AG04449 (cell line): Measurements from ENCODE around the gene KLF18.
"Not testable (repeated sequence)": the region's sequence is repeated elsewhere in the genome, so short reads cannot be mapped to it uniquely, and the experiment has no call there.

Experiments used
- CTCF ChIA-PET: fragments of 350-600 bp; formaldehyde crosslinking; extraction: SDS; loops from one replicate; lab custom pipeline; 2021; ENCODE audit warnings: antibody characterized with exemption; lab: Yijun Ruan, JAX
- POLR2A ChIA-PET: fragments of 400-600, 350-600 bp; formaldehyde crosslinking; extraction: SDS; loops from one replicate; lab custom pipeline; 2020; ENCODE audit warnings: antibody characterized with exemption, inconsistent platforms; lab: Yijun Ruan, JAX
- DNase-seq: peaks from one replicate; pipeline ENCODE4 v3.0.0-alpha.2; 2010; ENCODE audit warnings: low read depth, low spot score
- H3K4me3 ChIP-seq: 2 replicates; pipeline ENCODE4 v1.5.1; 2011; ENCODE audit warnings: low read depth, mild to moderate bottlenecking, control low read depth, low read length
- CTCF ChIP-seq: IDR thresholded peaks from one replicate; pipeline ENCODE4 v1.5.1; 2011; ENCODE audit warnings: mild to moderate bottlenecking, moderate library complexity, low read length, control low read depth, inconsistent platforms; ENCODE audit not compliant: insufficient read depth; ENCODE audit errors: missing control alignments

The KLF18 gene

DNA sequence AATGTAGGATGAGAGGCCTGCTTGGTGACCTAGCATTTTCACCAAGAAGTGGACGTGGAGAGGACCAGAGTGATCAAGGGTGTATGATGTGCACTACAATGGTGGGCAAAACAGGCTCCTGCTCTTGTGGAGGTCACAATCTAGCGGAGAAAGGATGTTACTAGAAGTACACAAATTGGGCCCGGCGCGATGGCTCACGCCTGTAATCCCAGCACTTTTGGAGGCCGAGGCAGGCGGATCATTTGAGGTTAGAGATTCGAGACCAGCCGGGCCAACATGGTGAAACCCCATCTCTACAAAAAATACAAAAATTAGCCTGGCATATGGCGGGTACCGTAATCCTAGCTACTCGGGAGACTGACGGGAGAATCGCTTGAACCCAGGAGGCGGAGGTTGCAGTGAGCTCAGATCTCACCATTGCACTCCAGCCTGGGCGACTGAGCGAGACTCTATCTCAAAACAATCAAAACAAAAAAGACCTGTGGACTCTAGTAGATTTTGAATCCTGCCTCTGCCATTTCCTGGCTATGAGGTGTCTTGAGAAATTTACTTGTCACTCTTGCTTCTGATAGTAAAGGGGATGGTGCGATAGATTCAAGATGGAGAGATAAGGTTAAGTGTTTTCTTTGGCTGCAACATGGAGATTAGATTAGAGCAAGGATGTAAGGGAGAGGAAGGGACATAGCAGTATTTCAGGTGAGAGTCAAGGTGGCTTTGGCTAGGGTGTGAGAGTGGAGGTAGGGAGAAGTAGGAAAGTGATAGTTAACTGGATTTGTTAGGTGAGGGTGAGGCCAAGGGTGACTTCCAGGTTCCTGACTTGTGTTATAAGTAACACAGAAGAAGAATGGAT, 7.1 kb downstream of the KLF18 start:
- no peak for TF ChIP-seq CTCF
- no peak for DNase-seq
- H3K4me3 ChIP-seq: no peak overlapping the region
- CTCF ChIA-PET: no interaction called here
- POLR2A ChIA-PET: no interaction called here

GRCh38 chr1:44131411-44131810, 10.0 kb downstream of the KLF18 start:
- no peak for TF ChIP-seq CTCF
- ChIA-PET POLR2A (no interaction called here), CTCF (no interaction called here)
- H3K4me3 ChIP-seq: no peak overlapping the region
- no peak for DNase-seq

DNA sequence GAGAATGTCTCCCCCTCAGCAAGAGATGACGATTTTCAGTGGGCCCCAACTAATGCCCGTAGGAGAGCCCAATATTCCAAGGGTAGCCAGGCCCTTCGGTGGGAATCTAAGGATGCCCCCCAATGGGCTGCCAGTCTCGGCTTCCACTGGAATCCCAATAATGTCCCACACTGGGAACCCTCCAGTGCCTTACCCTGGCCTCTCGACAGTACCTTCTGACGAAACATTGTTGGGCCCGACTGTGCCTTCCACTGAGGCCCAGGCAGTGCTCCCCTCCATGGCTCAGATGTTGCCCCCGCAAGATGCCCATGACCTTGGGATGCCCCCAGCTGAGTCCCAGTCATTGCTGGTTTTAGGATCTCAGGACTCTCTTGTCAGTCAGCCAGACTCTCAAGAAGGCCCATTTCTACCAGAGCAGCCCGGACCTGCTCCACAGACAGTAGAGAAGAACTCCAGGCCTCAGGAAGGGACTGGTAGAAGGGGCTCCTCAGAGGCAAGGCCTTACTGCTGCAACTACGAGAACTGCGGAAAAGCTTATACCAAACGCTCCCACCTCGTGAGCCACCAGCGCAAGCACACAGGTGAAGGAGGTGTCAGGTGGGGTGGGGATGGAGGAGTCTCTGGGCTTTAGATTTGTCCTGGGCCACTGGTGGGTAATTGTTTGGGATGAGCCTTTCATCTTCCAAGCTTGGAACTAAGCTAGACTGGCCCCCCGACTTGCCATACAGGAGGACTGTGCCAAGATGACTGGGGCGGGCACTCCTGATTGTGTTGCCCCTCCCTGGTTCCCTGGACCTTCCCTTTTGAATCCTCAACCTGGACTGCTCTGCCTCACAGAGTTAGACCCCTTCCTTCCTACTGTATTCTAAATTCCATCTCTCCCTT, 11.6 kb downstream of the KLF18 start:
- CTCF ChIA-PET: no interaction called here
- POLR2A ChIA-PET: no interaction called here
- no peak for DNase-seq
- no peak for TF ChIP-seq CTCF
- H3K4me3 ChIP-seq: no peak overlapping the region

GRCh38 chr1:44120398-44120949, 21.0 kb downstream of the KLF18 start:
- CTCF ChIA-PET: no interaction called here
- POLR2A ChIA-PET: interaction anchor here (0.6 kb wide), 1 partner anchor 194 kb away, joined by 3 read pairs; no protein-coding TSS in a partner anchor
- TF ChIP-seq CTCF: no peak

DNA sequence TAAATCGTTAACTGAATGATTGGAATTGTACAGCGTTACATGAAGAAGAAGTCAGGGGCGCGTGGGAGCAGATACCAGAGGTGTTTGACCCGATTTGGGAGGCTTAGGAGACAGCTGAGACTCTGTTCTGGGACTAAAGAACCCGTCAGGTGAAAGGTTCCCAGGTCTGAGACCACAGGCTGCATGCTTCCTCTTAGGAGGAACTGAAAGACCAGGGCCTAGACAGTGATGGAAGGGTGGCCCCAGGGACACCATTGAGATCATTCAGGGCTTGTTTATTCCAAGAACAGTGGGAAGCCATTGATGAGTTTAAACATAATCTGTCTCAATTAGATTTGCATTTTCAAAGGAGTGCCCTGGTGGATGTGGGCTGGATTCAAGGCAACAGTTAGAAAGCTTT, 21.9 kb downstream of the KLF18 start:
- POLR2A ChIA-PET: no interaction called here
- TF ChIP-seq CTCF: no peak
- no peak for DNase-seq
- H3K4me3 ChIP-seq: no peak overlapping the region
- CTCF ChIA-PET: no interaction called here

More at GRCh38 chr1:44120398-44120949, 21.0 kb downstream of the KLF18 start:
- DNase-seq: no peak
- no peak overlapping the region for H3K4me3 ChIP-seq

- TF ChIP-seq CTCF: no peak
- H3K4me3 ChIP-seq: no peak within 1 kb of the TSS
- ChIA-PET CTCF (no interaction called here), POLR2A (no interaction called here)
- no peak for DNase-seq
Measured at GRCh38 chr1:44118682-44119081, 22.7 kb downstream of the KLF18 start, which contains the start of gene KLF17. TSS of gene KLF17 (plus strand) at chr1:44118821. CDS start at chr1:44118908, 87 bp downstream.

DNA sequence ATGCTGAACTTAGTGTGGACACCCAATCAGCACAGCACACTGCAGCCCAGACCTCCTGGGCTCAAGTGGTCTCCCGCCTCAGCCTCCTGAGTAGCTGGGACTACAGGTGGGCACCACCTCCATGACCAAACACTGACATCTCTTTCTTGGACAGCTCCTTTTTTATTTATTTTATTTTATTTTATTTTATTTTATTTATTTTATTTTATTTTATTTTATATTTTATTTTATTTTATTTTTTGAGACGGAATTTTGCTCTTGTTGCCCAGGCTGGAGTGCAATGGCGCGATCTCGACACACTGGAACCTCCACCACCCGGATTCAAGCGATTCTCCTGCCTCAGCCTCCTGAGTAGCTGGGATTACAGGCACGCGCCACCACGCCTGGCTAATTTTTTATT, 24.2 kb downstream of the KLF18 start:
- POLR2A ChIA-PET: not testable (repeated sequence)

More for the DNA sequence above, 24.2 kb downstream of the KLF18 start:
- DNase-seq, CTCF ChIA-PET, H3K4me3 ChIP-seq: not testable (repeated sequence)
